MM.1S (cell line): ENCODE results near the gene CLCF1.

Source experiments
- DNase-seq: peaks from one replicate; pipeline ENCODE4 v3.0.0-alpha.2; 2015
- H2AFZ ChIP-seq: fragments of 300-600 bp; sonication (generic); 2 replicates; pipeline ENCODE4 v1.6.0; 2016; ENCODE audit warnings: antibody characterized with exemption, low read length
- H3F3A ChIP-seq: fragments of 300-600 bp; sonication (generic); 2 replicates; pipeline ENCODE4 v1.6.1; 2016; ENCODE audit warnings: mild to moderate bottlenecking, antibody characterized with exemption, low read length, moderate library complexity, mixed read lengths; ENCODE audit not compliant: insufficient read depth
- H3K27ac ChIP-seq: fragments of 300-600 bp; sonication (generic); 2 replicates; pipeline ENCODE4 v1.5.1; 2016; ENCODE audit warnings: mild to moderate bottlenecking, low read length
- H3K27me3 ChIP-seq: fragments of 300-600 bp; sonication (generic); replicated peaks from 2 replicates; pipeline ENCODE4 v1.6.0; 2016; ENCODE audit warnings: low read length; ENCODE audit not compliant: insufficient read depth
- H3K36me3 ChIP-seq: fragments of 300-600 bp; sonication (generic); replicated peaks from 2 replicates; pipeline ENCODE4 v1.6.1; 2016; ENCODE audit warnings: mild to moderate bottlenecking, low read length, mixed read lengths; ENCODE audit not compliant: insufficient read depth
- H3K4me1 ChIP-seq: fragments of 300-600 bp; sonication (generic); 2 replicates; pipeline ENCODE4 v1.6.1; 2016; ENCODE audit warnings: low read length, mixed read lengths
- H3K4me2 ChIP-seq: fragments of 300-600 bp; sonication (generic); 2 replicates; pipeline ENCODE4 v1.6.0; 2016; ENCODE audit warnings: low read depth, low read length
- H3K4me3 ChIP-seq: fragments of 300-600 bp; sonication (generic); 2 replicates; pipeline ENCODE4 v1.5.1; 2016; ENCODE audit warnings: low read length, mixed read lengths
- H3K79me2 ChIP-seq: fragments of 300-600 bp; sonication (generic); 2 replicates; pipeline ENCODE4 v1.6.1; 2016; ENCODE audit warnings: mixed run types, low read length, mixed read lengths
- H3K9ac ChIP-seq: fragments of 300-600 bp; sonication (generic); 2 replicates; pipeline ENCODE4 v1.6.1; 2016; ENCODE audit warnings: low read length, mixed read lengths
- H3K9me2 ChIP-seq: fragments of 300-600 bp; sonication (generic); replicated peaks from 2 replicates; pipeline ENCODE4 v1.6.1; 2016; ENCODE audit warnings: mild to moderate bottlenecking, low read length, mixed read lengths; ENCODE audit not compliant: insufficient read depth
- H3K9me3 ChIP-seq: fragments of 300-600 bp; sonication (generic); replicated peaks from 2 replicates; pipeline ENCODE4 v1.6.1; 2016; ENCODE audit warnings: mild to moderate bottlenecking, low read length, mixed read lengths; ENCODE audit not compliant: insufficient read depth
- H4K20me1 ChIP-seq: fragments of 300-600 bp; sonication (generic); 2 replicates; pipeline ENCODE4 v1.6.1; 2016; ENCODE audit warnings: mild to moderate bottlenecking, low read length, moderate library complexity, mixed read lengths; ENCODE audit not compliant: insufficient read depth
- CTCF ChIP-seq: fragments of 300-600 bp; sonication (generic); IDR thresholded peaks from 2 replicates; pipeline ENCODE4 v1.5.1; 2016; ENCODE audit warnings: antibody characterized with exemption, low read length, mixed read lengths
- EZH2 ChIP-seq: fragments of 300-600 bp; sonication (generic); optimal IDR thresholded peaks from 2 replicates; pipeline ENCODE3; 2017; ENCODE audit warnings: low read depth, mild to moderate bottlenecking, antibody characterized with exemption, low read length, mixed read lengths
- EZH2phosphoT487 ChIP-seq: fragments of 300-600 bp; sonication (generic); IDR thresholded peaks from 2 replicates; pipeline ENCODE4 v1.6.1; 2018; ENCODE audit warnings: antibody characterized with exemption, low read length

The CLCF1 gene

GRCh38 chr11:67420646-67421429, 47.4 kb upstream of the CLCF1 start:
- no peaks in the 10 kb centered on the region for H3K9me2 ChIP-seq
- peak; percentile 93 for DNase-seq
- no peaks in the 10 kb centered on the region for H3K79me2 ChIP-seq
- H3K27ac ChIP-seq = no peak overlapping the region
- peak overlapping the region; percentile 99 for H3K4me2 ChIP-seq
- no peaks in the 10 kb centered on the region for H3K9me3 ChIP-seq
- peak overlapping the region; percentile 61 for H3K4me3 ChIP-seq
- H3K36me3 ChIP-seq = no peaks in the 10 kb centered on the region
- no peaks in the 10 kb centered on the region for H3F3A ChIP-seq
- H2AFZ ChIP-seq = peak overlapping the region; percentile 93
- TF ChIP-seq EZH2 = no peak
- TF ChIP-seq EZH2phosphoT487 = no peak
- no peak for TF ChIP-seq CTCF
- peak overlapping the region; percentile 55 for H3K9ac ChIP-seq
- H4K20me1 ChIP-seq = no peaks in the 10 kb centered on the region
- no peaks in the 10 kb centered on the region for H3K27me3 ChIP-seq
- peaks cover 17% of the 10 kb centered on the region; the same call in 1 of the 2 replicates for H3K4me1 ChIP-seq

GRCh38 chr11:67420147-67420645, 46.8 kb upstream of the CLCF1 start:
- Histone ChIP-seq H3K79me2 (no peaks in the 10 kb centered on the region), H3K4me3 (peak overlapping the region; percentile 44; the same call in 1 of the 2 replicates), H3K27ac (no peak overlapping the region), H4K20me1 (no peaks in the 10 kb centered on the region), H2AFZ (no peak overlapping the region), H3K9ac (peak overlapping the region; percentile 55), H3K9me2 (no peaks in the 10 kb centered on the region), H3K4me1 (peaks cover 17% of the 10 kb centered on the region; the same call in 1 of the 2 replicates), H3K27me3 (peaks cover under 1% of the 10 kb centered on the region; the same call in 1 of the 2 replicates), H3K4me2 (peak overlapping the region; percentile 88), H3K9me3 (no peaks in the 10 kb centered on the region), H3F3A (no peaks in the 10 kb centered on the region), H3K36me3 (no peaks in the 10 kb centered on the region)
- no peak for TF ChIP-seq EZH2phosphoT487
- TF ChIP-seq CTCF = no peak
- no peak for TF ChIP-seq EZH2
- DNase-seq = no peak

GRCh38 chr11:67419325-67420049, 46.1 kb upstream of the CLCF1 start:
- DNase-seq = no peak
- Histone ChIP-seq H3K4me2 (peak overlapping the region; percentile 25; the same call in 1 of the 2 replicates), H3K27ac (no peak overlapping the region), H3K9me3 (no peaks in the 10 kb centered on the region), H3K4me3 (no peak overlapping the region), H3K36me3 (no peaks in the 10 kb centered on the region), H3K9me2 (no peaks in the 10 kb centered on the region), H4K20me1 (no peaks in the 10 kb centered on the region), H2AFZ (no peak overlapping the region), H3K9ac (no peak overlapping the region), H3K4me1 (peaks cover 17% of the 10 kb centered on the region; the same call in 1 of the 2 replicates), H3K79me2 (no peaks in the 10 kb centered on the region), H3K27me3 (peaks cover 6% of the 10 kb centered on the region; the same call in 1 of the 2 replicates), H3F3A (no peaks in the 10 kb centered on the region)
- TF ChIP-seq EZH2 (no peak), EZH2phosphoT487 (no peak), CTCF (no peak)
